Mesothelial cell of epicardium (in vitro differentiated cells): ENCODE results near the gene S100B. TPM values are rescaled to one million over a fixed set of nuclear protein-coding genes. Genes with fewer than 3 reads are reported as not detected.

Source experiments
- DNase-seq, 2 experiments: peaks; one replicate each; pipeline ENCODE4 v3.0.0; 2021; ENCODE audit warnings: low spot score in 2 of 2; ENCODE audit not compliant: unreplicated experiment in 2 of 2
- H3K27ac Mint-ChIP-seq: 2 replicates; pipeline ENCODE4 v1.8.0; 2021; ENCODE audit warnings: mixed read lengths
- H3K27me3 Mint-ChIP-seq: 2 replicates; pipeline ENCODE4 v1.8.0; 2021; ENCODE audit warnings: low read depth, mixed read lengths
- H3K36me3 Mint-ChIP-seq: 2 replicates; pipeline ENCODE4 v1.8.0; 2021; ENCODE audit warnings: mixed read lengths
- H3K4me1 Mint-ChIP-seq: 2 replicates; pipeline ENCODE4 v1.8.0; 2021; ENCODE audit warnings: mixed read lengths
- H3K4me3 Mint-ChIP-seq: 2 replicates; pipeline ENCODE4 v1.8.0; 2021; ENCODE audit warnings: mild to moderate bottlenecking, moderate library complexity, mixed read lengths
- H3K9me3 Mint-ChIP-seq: 2 replicates; pipeline ENCODE4 v1.8.0; 2021; ENCODE audit warnings: mixed read lengths
- total RNA-seq: library from RNA; stranded (reverse); gene quantifications from 3 replicates; pipeline ENCODE4 v1.2.1, GENCODE V29; 2021
- TF ChIP-seq, protein P1 (sequence below): fragments of 200-600 bp; sonication (generic); IDR thresholded peaks from one replicate; pipeline ENCODE4 v1.5.0; 2021; ENCODE audit warnings: antibody characterized with exemption; ENCODE audit not compliant: unreplicated experiment

The S100B gene
- total RNA-seq, 1 donor from 2014 or later = 0.27 TPM

DNA sequence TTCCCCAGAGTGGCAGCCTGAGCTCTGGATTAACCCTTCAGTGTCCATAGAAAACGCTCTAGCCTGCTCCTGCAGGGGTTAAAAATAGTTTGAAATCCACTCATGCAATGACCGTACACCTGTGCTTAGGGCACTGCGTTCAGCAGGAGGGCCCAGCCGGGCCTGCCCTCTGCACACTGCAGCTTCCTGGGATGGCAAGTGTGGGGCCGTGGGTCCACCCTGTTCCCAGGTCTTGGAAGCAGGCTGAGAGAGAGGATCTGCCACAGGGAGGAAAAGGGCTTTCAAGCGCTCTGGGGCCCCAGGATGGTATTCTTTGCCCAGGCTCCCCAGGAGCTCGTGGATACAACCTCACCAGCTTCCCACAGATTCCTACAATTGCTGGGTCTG, 1.5 kb upstream of the S100B start:
- peaks cover 15% of the 10 kb centered on the region for H3K4me1 Mint-ChIP-seq
- H3K27me3 Mint-ChIP-seq = no peaks in the 10 kb centered on the region
- no peak overlapping the region for H3K27ac Mint-ChIP-seq
- TF ChIP-seq, protein P1, sequence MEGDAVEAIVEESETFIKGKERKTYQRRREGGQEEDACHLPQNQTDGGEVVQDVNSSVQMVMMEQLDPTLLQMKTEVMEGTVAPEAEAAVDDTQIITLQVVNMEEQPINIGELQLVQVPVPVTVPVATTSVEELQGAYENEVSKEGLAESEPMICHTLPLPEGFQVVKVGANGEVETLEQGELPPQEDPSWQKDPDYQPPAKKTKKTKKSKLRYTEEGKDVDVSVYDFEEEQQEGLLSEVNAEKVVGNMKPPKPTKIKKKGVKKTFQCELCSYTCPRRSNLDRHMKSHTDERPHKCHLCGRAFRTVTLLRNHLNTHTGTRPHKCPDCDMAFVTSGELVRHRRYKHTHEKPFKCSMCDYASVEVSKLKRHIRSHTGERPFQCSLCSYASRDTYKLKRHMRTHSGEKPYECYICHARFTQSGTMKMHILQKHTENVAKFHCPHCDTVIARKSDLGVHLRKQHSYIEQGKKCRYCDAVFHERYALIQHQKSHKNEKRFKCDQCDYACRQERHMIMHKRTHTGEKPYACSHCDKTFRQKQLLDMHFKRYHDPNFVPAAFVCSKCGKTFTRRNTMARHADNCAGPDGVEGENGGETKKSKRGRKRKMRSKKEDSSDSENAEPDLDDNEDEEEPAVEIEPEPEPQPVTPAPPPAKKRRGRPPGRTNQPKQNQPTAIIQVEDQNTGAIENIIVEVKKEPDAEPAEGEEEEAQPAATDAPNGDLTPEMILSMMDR = no peak
- H3K4me3 Mint-ChIP-seq = no peak overlapping the region
- DNase-seq = no peak
- H3K36me3 Mint-ChIP-seq = no peaks in the 10 kb centered on the region
- H3K9me3 Mint-ChIP-seq = peaks cover 7% of the 10 kb centered on the region

DNA sequence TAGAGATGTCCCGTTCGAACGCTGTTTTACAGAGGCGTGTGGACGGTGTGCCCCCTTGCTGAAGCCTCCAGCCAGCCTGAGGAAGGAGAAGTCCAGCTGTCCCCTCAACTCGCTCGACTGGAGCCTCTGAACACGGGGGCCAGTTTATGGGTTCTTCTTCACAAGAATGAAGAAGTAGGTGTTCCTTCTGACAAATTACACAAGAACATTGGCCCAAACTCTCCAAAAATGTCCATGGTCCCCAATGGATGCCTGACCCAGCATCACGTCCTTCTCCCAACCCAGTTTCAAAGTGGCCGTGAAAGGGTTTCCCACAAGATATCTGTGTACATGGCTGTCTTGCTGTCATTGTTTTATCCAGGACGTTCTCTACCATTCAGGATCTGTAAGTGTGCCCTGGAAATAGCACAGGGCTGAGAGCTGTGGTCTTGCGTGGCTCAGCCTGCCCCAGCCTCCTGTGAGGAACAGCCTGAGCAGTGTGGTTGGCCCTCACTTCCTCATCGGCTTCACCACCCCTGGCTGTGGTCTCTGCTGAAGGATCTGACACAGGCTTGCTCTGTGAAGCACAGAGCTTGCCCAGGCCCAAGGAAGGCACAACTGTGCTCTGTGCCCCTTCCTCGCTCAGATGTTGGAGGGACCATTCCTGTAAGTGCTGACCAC, 1.0 kb upstream of the S100B start:
- no peaks in the 10 kb centered on the region for H3K27me3 Mint-ChIP-seq
- no peak overlapping the region for H3K4me3 Mint-ChIP-seq
- no peaks in the 10 kb centered on the region for H3K36me3 Mint-ChIP-seq
- H3K4me1 Mint-ChIP-seq = peaks cover 15% of the 10 kb centered on the region
- DNase-seq = no peak
- no peak overlapping the region for H3K27ac Mint-ChIP-seq
- peaks cover 6% of the 10 kb centered on the region for H3K9me3 Mint-ChIP-seq
- TF ChIP-seq, protein P1 = no peak

DNA sequence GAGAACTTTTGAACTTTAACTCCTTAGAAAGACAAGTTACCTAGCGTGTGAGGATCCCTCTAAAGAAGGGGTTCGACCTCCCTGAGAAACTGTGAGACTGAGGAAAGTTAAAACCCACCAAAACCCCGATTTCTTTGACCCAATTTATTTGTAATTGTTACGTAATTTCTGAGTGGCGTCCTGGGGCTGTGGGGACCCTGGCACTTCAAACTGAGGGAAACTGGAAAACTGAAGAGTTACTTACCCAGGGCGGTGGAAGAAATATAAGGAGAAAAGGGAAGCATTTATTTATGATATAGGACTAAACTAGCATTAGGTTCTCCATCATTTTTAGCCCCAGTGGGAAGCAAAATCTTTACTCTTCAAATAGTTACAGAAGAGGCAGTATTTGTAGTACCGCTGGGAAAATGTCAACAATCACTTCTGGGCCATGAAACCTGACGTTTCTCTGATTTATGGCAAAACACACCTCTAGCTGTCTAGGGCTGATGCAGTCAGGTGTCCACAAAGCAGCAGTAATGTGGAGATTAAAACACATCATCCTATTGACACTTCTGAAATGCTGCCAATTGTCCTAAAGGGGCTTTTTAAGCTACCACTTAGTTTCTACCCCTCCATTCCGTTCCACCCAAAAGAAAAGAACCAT, 430 bp downstream of the S100B start:
- DNase-seq = no peak
- no peaks in the 10 kb centered on the region for H3K36me3 Mint-ChIP-seq
- H3K4me1 Mint-ChIP-seq = peaks cover 20% of the 10 kb centered on the region
- H3K27ac Mint-ChIP-seq = no peak overlapping the region
- H3K9me3 Mint-ChIP-seq = peaks cover under 1% of the 10 kb centered on the region
- H3K27me3 Mint-ChIP-seq = no peaks in the 10 kb centered on the region
- H3K4me3 Mint-ChIP-seq = no peak overlapping the region
- TF ChIP-seq, protein P1 = no peak

DNA sequence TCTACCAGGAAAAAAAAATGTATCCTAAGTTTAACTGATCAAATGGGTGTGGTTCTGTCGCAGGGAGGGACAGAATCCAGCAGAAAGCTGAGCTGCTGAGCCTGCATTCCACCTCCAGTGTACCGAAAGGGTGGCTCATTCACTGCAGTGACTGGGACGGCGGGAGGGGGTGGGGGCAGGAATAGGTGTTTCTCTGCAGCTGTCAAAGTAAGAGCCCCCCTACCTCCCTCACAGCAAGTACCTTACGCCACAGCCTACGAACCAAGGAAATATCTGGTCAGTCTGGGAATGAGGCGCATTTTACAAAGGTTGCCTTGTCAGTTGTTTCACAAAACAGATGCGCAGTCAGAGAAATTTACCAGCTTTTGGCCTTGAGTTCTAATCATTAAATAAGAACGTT, 1.7 kb downstream of the S100B start:
- no peak for DNase-seq
- H3K4me3 Mint-ChIP-seq = no peak overlapping the region
- peaks cover 29% of the 10 kb centered on the region for H3K4me1 Mint-ChIP-seq
- no peak overlapping the region for H3K27ac Mint-ChIP-seq
- H3K9me3 Mint-ChIP-seq = no peaks in the 10 kb centered on the region
- no peaks in the 10 kb centered on the region for H3K36me3 Mint-ChIP-seq
- TF ChIP-seq, protein P1 = no peak
- H3K27me3 Mint-ChIP-seq = no peaks in the 10 kb centered on the region

DNA sequence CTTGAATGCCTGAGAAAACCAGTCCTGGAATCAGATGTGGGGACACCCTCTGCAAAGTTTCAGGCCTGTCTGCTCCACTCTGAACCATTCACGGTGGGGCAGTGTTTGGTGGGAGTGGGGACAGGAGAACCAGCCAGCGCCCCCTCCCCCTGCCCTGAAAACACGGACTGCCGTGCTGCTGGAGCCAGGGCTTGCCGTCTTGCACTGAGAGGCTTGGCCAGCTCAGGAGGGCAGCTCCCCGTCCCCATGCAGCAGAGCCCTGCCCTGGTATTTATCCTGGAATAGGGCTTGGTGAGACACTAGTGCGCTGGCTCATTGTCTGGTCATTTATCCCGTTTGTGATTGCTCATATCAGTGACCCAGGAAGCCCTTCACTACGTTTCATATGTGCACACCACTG, 3.9 kb downstream of the S100B start:
- TF ChIP-seq, protein P1 = no peak
- Mint-ChIP-seq H3K4me3 (no peak overlapping the region), H3K36me3 (no peaks in the 10 kb centered on the region), H3K4me1 (peaks cover 29% of the 10 kb centered on the region), H3K27me3 (no peaks in the 10 kb centered on the region), H3K9me3 (no peaks in the 10 kb centered on the region), H3K27ac (no peak overlapping the region)
- DNase-seq = no peak
